ENCODE results near the gene LTF. TPM values are rescaled to one million over a fixed set of nuclear protein-coding genes. Genes with fewer than 3 reads are reported as not detected.

The LTF gene
- total and polyA plus RNA-seq, 9 of the 15 experiments (the other 6 are each of a cell fraction or from before 2014, with no cell fraction given), result 0.07 TPM; not detected in 8

- TF ChIP-seq CHD7 (IDR thresholded peaks at IDR 0.05; ENCODE audit: low read depth, low read length) (no peak), TFAP4 (CRISPR knock-in tag; IDR thresholded peaks at IDR 0.05; ENCODE audit: borderline replicate concordance) (peak; percentile 86), ZBTB5 (IDR thresholded peaks at IDR 0.05) (no peak), ZNF586 (CRISPR knock-in tag; conservative IDR thresholded peaks at IDR 0.05) (no peak), BDP1 (IDR thresholded peaks at IDR 0.05; ENCODE audit: insufficient read depth, insufficient read length) (no peak), ARID3B (CRISPR knock-in tag; IDR thresholded peaks at IDR 0.05; ENCODE audit: borderline replicate concordance) (no peak), ZSCAN29 (IDR thresholded peaks at IDR 0.05) (no peak), RFX5 (IDR thresholded peaks at IDR 0.05; ENCODE audit: low read depth, low read length) (no peak)
Measured at GRCh38 chr3:46488735-46489361, 24.1 kb upstream of the LTF start (continued).

All from K562 (cell line).